Measurements from ENCODE around the gene IL37. TPM values are rescaled to one million over a fixed set of nuclear protein-coding genes. Genes with fewer than 3 reads are reported as not detected.
"Not testable (repeated sequence)": the region's sequence is repeated elsewhere in the genome, so short reads cannot be mapped to it uniquely, and the experiment has no call there.

Gene IL37
- total RNA-seq, 1 experiment from 2014 or later = 0.36 TPM

DNA sequence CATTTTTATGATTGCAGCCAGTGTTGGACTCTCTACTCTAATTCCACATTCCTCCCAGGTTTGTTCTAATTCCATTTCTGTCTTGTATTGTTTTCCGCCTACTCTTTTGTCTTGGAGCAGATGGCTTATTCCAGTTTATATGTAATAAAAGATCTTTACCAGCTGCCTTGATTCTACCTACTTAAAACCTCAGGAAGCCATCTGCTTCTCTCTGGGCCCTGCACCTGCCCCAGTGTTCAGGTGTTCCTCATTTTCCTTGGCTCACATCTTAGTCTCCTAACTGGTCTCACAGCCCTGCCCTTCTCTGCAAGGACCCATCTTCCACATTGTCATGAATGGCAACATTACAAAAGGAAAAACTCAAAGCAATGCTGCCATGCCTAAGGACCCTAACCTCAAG lies 21.0 kb upstream of the IL37 start:
- no peak for DNase-seq (ENCODE audit: low read depth)

GRCh38 chr2:112891385-112891831 lies 19.6 kb upstream of the IL37 start:
- DNase-seq (ENCODE audit: low read depth) = no peak

- DNase-seq (ENCODE audit: low read depth) = no peak
These were observed 17.2 kb upstream of the IL37 start for GRCh38 chr2:112893752-112894151.

GRCh38 chr2:112896909-112897623 lies 13.9 kb upstream of the IL37 start:
- no peak for DNase-seq (ENCODE audit: low read depth)

- no peak for DNase-seq (ENCODE audit: low read depth)
These were observed 13.4 kb upstream of the IL37 start for GRCh38 chr2:112897624-112897978.

GRCh38 chr2:112901431-112902065 lies 9.4 kb upstream of the IL37 start:
- DNase-seq (ENCODE audit: low read depth) = not testable (repeated sequence)

GRCh38 chr2:112902816-112903215 lies 8.1 kb upstream of the IL37 start:
- DNase-seq (ENCODE audit: low read depth) = no peak

DNA sequence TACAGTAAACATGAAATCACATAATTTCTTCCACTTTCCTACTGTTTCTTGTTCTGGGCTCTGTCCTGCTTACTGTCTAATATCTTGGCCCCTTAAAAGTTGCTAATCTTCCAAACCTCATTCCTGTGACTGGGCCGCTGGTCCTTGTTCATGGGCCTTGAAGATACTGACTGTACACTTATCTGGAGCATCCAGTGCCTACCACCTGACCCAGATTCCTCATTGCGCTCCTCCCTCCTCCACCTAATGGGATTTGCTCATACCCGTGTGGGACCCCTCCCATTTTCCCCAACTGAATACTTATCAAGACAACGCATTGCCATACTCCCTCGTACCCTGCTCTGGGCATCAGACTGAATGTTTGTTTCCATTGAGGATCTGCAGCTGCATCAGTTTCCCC lies 6.1 kb upstream of the IL37 start:
- DNase-seq (ENCODE audit: low read depth) = no peak

- DNase-seq (ENCODE audit: low read depth) = peak; percentile 20
These were observed 4.7 kb upstream of the IL37 start for GRCh38 chr2:112906276-112906675.

DNA sequence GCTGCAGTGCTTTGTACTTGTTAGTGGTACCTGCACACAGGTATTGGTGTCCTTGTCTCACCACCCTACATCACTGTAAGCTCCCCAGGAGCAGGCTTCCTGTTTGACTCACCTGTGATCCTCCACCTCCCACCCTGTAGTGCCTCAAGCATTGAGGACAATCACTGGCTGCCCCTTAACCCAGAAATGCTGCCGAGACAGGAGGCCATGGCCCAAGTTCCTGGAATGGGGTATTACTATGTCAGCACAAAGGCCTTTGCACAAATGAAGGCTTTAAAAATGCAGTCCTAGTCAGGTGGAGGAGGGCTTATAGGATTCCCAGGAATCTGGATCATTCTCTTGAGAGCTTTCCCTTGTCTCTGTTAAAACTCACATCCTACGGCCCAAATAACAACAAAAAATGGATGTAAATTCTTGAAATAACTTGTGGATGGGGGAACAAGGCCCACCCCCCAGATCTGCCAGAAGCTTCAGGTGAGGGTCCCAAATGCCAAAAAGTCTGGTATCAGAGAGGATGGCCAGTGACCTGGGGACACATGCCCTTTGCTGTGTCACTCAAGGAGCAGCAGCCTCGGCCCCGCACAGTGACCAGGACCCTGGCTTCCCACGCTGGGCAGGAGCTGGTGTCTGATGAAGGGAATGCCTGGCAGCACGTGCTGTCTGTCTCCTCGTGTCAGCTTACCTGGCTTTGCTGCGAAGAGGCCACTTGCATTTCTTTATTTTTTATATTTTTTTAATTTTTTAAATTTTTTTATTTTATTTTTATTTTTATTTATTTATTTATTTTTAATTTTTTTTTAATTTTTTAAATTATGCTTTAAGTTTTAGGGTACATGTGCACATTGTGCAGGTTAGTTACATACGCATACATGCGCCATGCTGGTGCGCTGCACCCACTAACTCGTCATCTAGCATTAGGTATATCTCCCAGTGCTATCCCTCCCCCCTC lies 3.7 kb upstream of the IL37 start:
- DNase-seq (ENCODE audit: low read depth) = no peak

DNA sequence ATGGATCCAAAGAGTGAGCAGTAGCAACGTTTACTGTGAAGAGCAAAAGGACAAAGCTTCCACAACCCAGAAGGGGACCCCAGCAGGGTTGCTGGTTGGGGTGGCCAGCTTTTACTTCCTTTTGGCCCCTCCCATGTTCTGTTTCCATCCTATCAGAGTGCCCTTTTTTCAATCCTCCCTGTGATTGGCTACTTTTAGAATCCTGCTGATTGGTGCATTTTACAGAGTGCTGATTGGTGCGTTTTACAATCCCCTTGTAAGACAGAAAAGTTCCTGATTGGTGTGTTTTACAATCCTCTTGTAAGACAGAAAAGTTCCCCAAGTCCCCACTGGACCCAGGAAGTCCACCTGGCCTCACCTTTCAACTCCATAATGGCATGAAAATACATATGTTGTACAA lies 2.4 kb upstream of the IL37 start:
- DNase-seq (ENCODE audit: low read depth) = not testable (repeated sequence)

DNA sequence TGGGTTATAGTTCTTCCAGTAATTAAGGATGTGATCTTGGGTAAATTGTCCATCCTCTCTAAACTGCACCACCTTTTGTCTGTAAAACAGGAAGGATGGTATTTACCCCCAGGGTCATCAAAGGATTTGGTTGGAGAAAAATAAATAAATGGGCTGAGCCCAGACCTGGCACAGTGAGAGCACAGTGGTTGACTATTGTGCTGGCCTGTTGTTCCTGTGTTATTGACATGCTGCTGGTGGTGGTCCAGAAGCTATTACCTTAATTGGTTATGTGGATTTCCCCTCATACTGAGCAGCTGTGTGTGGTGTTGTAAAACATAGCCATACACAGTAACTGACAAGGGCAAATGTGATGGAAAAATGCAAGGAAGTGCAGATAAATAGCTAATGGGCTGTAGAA lies 746 bp upstream of the IL37 start:
- DNase-seq (ENCODE audit: low read depth) = no peak

- DNase-seq (ENCODE audit: low read depth) = no peak
These were observed 1.4 kb downstream of the IL37 start for GRCh38 chr2:112912403-112912802.

DNA sequence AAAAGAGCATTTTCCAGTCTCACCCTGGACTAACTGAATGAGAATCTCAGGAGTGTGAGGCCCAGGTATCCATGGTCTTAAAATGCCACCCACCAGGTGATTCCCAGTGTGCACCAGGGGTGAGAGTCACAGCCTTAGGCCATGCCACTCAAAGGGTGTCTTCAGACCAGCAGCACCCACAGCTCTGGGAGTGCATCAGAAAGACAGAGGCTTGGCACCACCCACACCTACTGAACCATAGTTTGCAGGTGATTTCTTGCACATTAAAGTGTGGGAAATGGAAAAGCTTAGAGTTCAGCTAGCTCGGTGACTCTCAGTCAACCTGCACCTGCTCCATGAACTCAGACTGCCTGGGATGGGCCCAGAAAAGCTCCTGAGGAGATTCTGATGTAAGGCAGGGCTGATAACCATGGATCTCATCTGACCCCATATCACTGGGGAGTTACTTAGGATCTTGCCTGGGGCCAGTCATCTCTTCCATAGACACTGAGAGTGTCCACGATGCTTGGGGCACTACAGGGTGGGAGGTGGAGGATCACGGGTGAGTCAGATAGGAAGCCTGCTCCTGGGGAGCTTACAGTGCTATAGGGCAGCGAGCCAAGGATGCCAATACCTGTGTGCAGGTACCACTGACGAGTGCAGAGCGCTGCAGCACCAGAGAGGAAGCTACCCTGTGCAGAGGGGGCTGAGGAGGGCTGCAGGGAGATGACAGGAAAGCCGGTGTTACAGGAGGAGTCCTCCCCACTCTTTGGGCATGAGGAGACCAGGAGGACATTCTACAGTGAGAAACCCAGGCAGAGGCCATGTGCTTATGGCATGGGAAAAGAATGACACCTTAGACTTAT lies 4.6 kb downstream of the IL37 start:
- no peak for DNase-seq (ENCODE audit: low read depth)

GRCh38 chr2:112916145-112916571 lies 5.2 kb downstream of the IL37 start:
- no peak for DNase-seq (ENCODE audit: low read depth)

DNA sequence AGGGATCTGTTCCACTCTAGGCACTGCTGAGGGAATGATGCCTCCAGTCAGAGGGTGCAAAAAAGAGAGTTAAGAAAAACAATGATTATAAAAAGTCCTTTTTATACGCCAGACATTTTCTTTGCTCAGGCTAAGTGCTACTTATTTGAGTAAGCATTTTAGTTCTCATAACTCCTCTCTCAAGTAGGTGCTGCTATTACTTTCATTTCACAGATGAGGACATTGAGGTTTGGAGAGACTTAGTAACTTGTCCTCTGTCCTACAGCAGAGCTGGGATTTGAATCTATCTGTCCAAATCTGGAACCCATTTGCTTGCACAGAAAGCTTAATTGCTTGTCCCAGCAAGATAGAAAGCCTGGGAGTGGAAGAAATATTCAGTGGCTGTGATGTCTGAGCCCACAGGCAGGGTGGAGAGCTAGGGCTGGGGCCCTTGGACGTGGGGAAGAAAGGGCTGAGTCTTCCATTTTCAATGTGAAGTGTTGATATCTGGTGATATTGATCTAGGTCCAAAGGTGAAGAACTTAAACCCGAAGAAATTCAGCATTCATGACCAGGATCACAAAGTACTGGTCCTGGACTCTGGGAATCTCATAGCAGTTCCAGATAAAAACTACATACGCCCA lies 5.8 kb downstream of the IL37 start:
- DNase-seq (ENCODE audit: low read depth) = no peak

DNA sequence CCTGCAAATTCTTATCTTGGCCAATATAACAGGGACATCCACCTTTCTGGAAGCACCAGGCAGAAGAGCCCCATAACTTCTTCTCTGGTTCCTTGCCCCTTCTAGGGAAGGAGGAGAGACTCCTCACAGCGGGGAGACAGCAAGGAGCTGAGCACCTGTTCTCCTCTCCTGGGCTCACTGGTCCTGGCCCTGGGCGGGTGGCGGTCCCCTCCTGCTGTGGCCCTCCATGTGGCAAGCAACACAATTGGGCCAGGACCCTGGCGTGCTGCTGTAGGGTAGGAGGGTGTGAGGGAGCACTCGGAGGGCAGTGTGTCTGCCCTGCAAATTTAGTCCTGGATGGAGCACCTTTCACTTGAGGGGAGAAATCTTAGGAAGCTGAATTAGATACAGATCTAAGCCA lies 6.9 kb downstream of the IL37 start:
- DNase-seq (ENCODE audit: low read depth) = no peak

DNA sequence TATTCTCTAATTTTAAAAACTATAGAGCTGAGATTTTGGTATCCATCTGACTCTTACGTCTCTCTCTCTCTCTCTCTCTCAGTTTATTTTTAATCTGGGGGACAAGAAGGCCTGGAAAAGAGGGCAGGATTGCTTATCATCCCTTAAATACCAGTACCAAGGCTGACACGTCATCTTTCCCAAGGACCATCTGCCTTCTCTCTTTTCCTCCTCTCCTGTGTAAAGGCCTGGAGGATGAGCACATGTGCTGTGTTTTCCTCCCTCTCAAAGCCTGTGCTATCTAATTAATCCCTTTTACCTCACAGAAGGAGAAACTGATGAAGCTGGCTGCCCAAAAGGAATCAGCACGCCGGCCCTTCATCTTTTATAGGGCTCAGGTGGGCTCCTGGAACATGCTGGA lies 7.3 kb downstream of the IL37 start:
- DNase-seq (ENCODE audit: low read depth) = no peak

- DNase-seq (ENCODE audit: low read depth) = no peak
These were observed 8.1 kb downstream of the IL37 start for GRCh38 chr2:112919086-112919485.

GRCh38 chr2:112920923-112921532 lies 10.1 kb downstream of the IL37 start:
- peak; percentile 80 for DNase-seq (ENCODE audit: low read depth)

DNA sequence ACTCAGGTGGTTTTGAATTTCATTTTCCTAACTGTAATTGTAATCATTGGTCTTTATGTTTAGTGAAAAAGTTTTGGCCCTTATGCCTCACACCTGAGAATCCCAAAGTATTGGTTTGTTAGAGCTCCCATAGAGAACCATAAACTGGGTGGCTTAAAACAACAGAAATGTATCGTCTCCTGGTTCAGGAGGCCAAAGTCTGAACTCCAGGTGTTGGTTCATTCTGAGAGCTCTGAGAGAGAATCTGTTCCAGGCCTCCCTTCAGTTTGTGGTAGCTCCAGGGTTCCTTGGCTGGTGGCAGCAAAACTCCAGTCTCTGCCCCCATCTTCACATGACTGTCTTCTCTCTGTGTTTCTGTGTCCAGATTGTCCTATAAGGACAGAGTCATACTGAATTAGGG lies 11.0 kb downstream of the IL37 start:
- DNase-seq (ENCODE audit: low read depth) = no peak

Data from RPMI7951 (cell line).